ENCODE data around the gene LOC128125822.

DNA sequence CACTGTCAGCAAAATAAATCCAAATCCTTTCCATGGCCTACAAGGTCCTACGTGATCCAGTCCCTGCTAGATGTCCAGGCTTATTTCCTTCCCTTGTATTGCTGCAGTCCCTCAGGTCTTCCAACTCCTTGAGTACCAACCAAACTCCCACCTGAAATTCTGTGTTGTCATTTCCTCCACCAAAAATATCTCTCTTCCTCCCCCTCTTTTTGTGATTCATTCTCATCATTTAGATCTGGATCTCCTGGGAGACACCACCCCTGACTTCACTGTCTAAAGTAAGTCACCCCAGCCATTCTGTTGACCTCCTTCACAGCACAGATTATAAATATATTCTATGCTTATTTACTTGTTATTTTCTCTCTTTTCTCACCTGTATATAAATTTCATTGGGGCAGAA is 9.0 kb upstream of the LOC128125822 start:
- TF ChIP-seq, protein P1, sequence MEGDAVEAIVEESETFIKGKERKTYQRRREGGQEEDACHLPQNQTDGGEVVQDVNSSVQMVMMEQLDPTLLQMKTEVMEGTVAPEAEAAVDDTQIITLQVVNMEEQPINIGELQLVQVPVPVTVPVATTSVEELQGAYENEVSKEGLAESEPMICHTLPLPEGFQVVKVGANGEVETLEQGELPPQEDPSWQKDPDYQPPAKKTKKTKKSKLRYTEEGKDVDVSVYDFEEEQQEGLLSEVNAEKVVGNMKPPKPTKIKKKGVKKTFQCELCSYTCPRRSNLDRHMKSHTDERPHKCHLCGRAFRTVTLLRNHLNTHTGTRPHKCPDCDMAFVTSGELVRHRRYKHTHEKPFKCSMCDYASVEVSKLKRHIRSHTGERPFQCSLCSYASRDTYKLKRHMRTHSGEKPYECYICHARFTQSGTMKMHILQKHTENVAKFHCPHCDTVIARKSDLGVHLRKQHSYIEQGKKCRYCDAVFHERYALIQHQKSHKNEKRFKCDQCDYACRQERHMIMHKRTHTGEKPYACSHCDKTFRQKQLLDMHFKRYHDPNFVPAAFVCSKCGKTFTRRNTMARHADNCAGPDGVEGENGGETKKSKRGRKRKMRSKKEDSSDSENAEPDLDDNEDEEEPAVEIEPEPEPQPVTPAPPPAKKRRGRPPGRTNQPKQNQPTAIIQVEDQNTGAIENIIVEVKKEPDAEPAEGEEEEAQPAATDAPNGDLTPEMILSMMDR (IDR thresholded peaks at IDR 0.05): no peak
- TF ChIP-seq POLR2A (IDR thresholded peaks at IDR 0.05): no peak

All from right lobe of liver (tissue), 4 donors.